Cardiac fibroblast (primary cell): Measurements from ENCODE around the gene CTNS.

Source experiments
- DNase-seq, 2 donors: peaks; one replicate each; pipeline versions ENCODE4 v3.0.0 to v3.0.0-alpha.2; 2010; ENCODE audit warnings: low read depth in 2 of 2
- H3K4me3 ChIP-seq, 2 donors: replicated peaks in 1 of 2; 1 replicate in 1 of 2; 2 replicates in 1 of 2; pipeline ENCODE4 v1.5.1; 2011; ENCODE audit warnings: low read depth in 2 of 2, low read length in 2 of 2, mild to moderate bottlenecking in 2 of 2, moderate library complexity in 1 of 2
- TF ChIP-seq, protein P1 (sequence below): IDR thresholded peaks from one replicate; pipeline ENCODE4 v1.5.1; 2011; ENCODE audit warnings: low read depth, mild to moderate bottlenecking, low read length, inconsistent platforms

Gene CTNS

DNA sequence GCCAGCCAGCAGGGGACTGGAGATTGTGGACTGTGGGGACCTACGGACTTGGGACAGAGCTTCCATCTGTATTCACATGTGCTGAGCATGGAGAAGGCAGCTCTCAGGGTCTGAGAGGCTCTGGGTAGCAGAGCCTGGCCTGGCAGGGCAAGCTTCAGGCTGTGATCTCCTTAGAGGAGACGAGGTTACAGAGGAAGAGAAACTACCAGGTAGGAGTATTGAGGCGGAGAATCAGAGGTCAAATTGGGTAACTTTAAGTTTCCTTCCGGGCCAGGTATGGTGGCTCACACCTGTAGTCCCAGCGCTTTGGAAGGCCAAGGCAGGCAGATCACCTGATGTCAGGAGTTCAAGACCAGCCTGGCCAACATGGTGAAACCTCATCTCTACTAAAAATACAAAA, 8.8 kb downstream of the CTNS start:
- no peak for DNase-seq
- TF ChIP-seq, protein P1, sequence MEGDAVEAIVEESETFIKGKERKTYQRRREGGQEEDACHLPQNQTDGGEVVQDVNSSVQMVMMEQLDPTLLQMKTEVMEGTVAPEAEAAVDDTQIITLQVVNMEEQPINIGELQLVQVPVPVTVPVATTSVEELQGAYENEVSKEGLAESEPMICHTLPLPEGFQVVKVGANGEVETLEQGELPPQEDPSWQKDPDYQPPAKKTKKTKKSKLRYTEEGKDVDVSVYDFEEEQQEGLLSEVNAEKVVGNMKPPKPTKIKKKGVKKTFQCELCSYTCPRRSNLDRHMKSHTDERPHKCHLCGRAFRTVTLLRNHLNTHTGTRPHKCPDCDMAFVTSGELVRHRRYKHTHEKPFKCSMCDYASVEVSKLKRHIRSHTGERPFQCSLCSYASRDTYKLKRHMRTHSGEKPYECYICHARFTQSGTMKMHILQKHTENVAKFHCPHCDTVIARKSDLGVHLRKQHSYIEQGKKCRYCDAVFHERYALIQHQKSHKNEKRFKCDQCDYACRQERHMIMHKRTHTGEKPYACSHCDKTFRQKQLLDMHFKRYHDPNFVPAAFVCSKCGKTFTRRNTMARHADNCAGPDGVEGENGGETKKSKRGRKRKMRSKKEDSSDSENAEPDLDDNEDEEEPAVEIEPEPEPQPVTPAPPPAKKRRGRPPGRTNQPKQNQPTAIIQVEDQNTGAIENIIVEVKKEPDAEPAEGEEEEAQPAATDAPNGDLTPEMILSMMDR, result no peak
- H3K4me3 ChIP-seq, result no peak overlapping the region

DNA sequence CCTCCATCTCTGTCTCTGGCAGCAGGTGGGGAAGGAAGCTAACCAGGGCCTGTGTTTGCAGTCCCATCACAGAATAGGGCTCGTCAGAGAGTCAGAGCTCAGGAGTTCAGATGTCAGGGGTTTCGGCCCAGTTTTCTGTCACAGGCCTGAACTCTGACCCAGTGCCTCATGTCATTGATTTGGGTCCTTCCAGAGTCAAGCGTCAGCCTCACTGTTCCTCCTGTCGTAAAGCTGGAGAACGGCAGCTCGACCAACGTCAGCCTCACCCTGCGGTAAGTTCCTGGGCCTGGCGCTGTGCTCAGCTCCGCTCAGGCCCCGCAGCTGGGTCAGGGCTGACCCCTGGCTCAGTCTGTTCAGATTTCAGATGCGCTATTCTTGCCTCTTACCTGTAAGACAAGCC, 10.7 kb downstream of the CTNS start:
- TF ChIP-seq, protein P1, result no peak
- H3K4me3 ChIP-seq, result no peak overlapping the region
- no peak for DNase-seq

DNA sequence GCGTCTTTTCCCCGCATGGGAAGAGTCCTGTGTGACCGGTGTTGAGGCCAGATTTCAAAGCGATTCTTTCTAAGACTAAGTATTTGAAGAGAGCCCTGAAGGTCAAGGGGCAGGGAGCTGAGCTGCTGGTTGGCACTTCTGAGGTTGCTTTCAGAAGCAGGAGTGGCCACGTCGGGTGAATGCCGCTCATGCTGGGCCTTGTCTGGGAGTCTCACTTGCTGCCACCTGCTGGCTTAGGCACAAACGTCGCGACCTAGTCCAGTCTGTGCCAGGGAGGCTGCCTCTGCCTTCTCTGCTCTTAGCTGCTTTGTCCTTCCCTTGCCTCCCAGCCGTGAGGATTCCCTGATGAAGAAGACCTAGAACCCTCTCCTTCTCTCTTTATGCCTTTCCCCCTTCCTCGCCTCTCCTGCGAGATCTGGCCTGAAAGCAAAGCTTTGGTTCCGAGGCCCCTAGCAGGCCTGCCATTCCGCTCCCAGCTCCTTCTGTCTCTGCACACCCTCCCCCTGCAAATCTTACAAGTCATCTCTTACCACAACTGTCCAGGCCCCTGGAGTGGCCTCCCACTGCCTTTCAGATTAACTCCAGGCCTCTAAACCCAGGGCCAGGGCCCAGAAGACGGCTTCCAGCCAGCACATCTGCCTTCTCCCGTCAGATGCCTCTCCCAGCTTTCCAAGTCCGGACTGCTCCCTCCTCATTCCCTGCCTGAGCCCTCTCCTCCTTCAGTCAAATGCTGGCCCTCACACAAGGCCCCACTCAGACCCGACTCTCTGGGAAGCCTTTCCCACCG, 11.4 kb downstream of the CTNS start:
- peak; percentile 67 to 73 for DNase-seq
- TF ChIP-seq, protein P1, result peak; percentile 53
- H3K4me3 ChIP-seq, result no peak overlapping the region

DNA sequence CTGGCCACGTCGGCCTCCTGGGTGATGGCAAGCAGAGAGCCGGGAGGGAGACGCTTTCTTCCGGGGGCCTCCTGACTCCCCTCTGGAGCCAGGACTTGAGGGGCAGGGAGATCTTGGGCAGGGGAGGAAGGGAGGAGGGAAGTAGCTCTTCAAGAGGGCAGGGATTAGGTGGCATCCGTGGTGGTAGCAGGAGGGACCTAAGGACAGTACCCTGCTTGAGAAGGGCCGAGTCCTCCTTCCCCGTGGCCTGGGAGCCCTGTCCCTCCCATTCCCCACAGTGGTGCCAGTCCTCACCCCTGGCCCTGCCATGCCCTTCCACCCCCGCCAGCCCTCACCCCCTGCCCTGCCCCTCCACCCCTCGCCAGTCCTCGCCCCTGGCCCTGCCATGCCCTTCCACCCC, 19.2 kb downstream of the CTNS start:
- TF ChIP-seq, protein P1, result no peak
- no peak overlapping the region for H3K4me3 ChIP-seq
- no peak for DNase-seq

DNA sequence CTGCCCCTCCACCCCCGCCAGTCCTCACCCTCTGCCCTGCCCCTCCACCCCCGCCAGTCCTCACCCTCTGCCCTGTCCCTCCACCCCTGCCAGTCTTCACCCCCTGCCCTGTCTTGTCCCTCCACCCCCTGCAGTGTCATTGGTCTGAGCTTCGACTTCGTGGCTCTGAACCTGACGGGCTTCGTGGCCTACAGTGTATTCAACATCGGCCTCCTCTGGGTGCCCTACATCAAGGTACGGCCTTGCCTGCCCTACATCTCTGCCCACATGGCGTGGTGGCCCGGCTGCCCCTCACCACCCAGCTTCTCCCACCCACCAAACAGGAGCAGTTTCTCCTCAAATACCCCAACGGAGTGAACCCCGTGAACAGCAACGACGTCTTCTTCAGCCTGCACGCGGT, 19.8 kb downstream of the CTNS start:
- H3K4me3 ChIP-seq, result no peak overlapping the region
- no peak for DNase-seq
- TF ChIP-seq, protein P1, result no peak

DNA sequence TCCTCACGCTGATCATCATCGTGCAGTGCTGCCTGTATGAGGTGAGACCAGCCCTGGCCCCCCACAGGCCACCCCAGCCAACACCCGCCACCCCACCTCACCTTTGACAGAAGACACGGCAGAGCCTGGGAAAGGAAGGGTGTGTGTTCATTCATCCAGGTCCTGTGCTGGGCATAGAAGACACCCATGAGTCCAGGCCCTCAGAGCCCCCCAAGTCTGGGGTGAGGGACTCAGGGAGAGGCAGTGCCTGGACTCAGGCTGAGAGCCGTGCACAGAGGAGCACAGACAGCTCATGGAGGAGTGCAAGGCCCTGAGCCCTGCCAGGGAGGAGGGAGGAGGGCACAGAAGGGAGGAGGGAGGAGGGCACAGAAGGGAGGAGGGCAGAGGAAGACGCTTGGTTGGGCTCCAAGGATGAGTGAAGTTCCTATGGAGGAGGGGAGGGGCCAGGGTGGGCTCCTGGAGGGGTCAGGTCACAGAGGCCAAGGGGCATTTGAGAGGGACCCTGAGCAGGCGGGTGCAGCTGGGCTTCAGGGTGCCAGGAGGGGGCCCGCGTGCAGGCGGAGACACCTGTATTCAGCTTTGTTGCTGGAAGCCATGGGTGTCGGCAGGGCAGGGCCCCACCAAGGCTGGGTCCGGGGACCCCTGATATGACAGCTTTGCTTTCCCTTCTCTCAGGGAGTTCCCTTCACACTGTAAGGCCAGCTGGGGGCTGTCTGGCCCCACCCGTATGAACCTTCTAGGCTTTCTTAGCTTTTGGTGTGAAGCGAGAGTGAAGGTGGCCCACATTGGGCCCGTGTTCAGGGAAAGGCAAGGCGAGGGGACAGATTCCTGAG, 20.4 kb downstream of the CTNS start:
- no peak for DNase-seq
- no peak overlapping the region for H3K4me3 ChIP-seq
- TF ChIP-seq, protein P1, result no peak
